Lower leg skin (tissue), 3 donors: Measurements from ENCODE around the gene PGF.

Experiments
- POLR2A ChIP-seq, 2 donors: fragments of 450-650 bp; IDR thresholded peaks; one replicate each; pipeline ENCODE4 v1.6.1; 2016 to 2017; ENCODE audit warnings: antibody characterized with exemption in 2 of 2, mild to moderate bottlenecking in 1 of 2, moderate library complexity in 1 of 2
- TF ChIP-seq, protein P1 (sequence below), 3 donors: fragments of 450-650 bp; IDR thresholded peaks; one replicate each; pipeline ENCODE4 v1.5.1; 2016; ENCODE audit warnings: antibody characterized with exemption in 3 of 3, mild to moderate bottlenecking in 3 of 3, moderate library complexity in 2 of 3

DNA sequence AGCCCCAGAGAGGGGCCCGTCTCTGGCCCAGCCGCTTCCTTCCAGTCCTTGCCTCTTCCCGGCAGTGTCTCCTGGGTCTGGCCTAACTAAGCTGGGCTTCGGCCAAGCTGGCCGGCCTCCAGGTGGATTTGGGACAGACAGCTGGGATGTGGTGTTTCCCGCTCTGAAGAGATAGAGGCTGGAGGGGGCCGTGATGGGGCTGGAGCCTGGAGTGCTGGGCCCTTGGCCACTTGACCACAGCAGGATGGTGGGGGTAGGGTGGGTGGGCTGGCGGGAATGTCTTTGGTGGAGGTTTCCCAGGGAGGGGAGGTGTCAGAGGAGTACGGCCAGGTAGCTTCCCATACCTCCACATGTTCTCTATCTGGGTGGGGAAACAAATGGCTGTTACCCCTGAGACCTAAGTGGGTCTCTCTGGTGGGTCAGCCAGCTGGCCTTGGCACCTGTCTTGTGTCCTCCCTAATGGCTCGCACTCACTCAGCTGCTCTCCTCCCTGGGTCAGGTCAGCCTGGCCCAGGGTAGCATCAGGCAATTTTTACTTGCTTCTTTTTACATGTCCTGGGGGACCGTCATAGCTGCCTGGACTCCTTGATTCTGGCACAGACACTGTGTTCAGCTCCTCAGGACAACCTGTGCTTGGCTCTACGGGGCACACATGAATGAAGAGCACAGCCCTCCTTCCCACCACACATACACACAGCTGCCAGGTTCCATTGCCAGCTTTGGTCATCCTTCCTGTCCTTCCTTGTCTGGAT is 19.8 kb upstream of the PGF start:
- TF ChIP-seq POLR2A (IDR thresholded peaks at IDR 0.05) = no peak
- TF ChIP-seq, protein P1, sequence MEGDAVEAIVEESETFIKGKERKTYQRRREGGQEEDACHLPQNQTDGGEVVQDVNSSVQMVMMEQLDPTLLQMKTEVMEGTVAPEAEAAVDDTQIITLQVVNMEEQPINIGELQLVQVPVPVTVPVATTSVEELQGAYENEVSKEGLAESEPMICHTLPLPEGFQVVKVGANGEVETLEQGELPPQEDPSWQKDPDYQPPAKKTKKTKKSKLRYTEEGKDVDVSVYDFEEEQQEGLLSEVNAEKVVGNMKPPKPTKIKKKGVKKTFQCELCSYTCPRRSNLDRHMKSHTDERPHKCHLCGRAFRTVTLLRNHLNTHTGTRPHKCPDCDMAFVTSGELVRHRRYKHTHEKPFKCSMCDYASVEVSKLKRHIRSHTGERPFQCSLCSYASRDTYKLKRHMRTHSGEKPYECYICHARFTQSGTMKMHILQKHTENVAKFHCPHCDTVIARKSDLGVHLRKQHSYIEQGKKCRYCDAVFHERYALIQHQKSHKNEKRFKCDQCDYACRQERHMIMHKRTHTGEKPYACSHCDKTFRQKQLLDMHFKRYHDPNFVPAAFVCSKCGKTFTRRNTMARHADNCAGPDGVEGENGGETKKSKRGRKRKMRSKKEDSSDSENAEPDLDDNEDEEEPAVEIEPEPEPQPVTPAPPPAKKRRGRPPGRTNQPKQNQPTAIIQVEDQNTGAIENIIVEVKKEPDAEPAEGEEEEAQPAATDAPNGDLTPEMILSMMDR (IDR thresholded peaks at IDR 0.05) = no peak
